Colonic mucosa (tissue), 4 donors: ENCODE data around the gene ZNF343. TPM values are rescaled to one million over a fixed set of nuclear protein-coding genes. Genes with fewer than 3 reads are reported as not detected.

ENCODE experiments used
- DNase-seq: peaks from one replicate; pipeline ENCODE4 v3.0.0-alpha.2; 2020
- H3K27ac ChIP-seq: fragments of 200-600 bp; one replicate; pipeline ENCODE4 v1.8.0; 2021
- H3K27me3 ChIP-seq: fragments of 200-600 bp; one replicate; pipeline ENCODE4 v1.8.0; 2021
- H3K36me3 ChIP-seq: fragments of 200-600 bp; one replicate; pipeline ENCODE4 v1.8.0; 2021
- H3K4me1 ChIP-seq: fragments of 200-600 bp; one replicate; pipeline ENCODE4 v1.8.0; 2021; ENCODE audit warnings: mild to moderate bottlenecking
- H3K4me3 ChIP-seq: fragments of 200-600 bp; one replicate; pipeline ENCODE4 v1.8.0; 2021
- H3K9ac ChIP-seq, 2 donors: one replicate each; pipeline ENCODE4 v1.7.0; 2013; ENCODE audit warnings: control low read depth in 2 of 2, low read depth in 2 of 2, low read length in 2 of 2
- H3K9me3 ChIP-seq: fragments of 200-600 bp; one replicate; pipeline ENCODE4 v1.8.0; 2021
- intact Hi-C: fragments of 100-400 bp; cut with DNase I; formaldehyde crosslinking; loops from one replicate; pipeline ENCODE4 v1.14.1; 2022
- total RNA-seq, 2 donors: library from RNA; stranded (reverse); fragmentation: NEBNext Ultra II Directional in 1 of 2; extraction: Animal tissue kit (Norgen Biotek cat#: 25700) in 1 of 2; gene quantifications; one replicate each; pipeline ENCODE4 v1.2.1, GENCODE V29; 2021
- TF ChIP-seq, protein P1 (sequence below): fragments of 200-600 bp; IDR thresholded peaks from one replicate; pipeline ENCODE4 v1.8.0; 2022; ENCODE audit warnings: antibody characterized with exemption, mild to moderate bottlenecking
- donor health status: healthy.
- donor health status: DM: no; HTN: no; CAD: no.
- donor health status: DM: no; HTN: no; CAD: no.

Gene ZNF343
- total RNA-seq, 2 donors from 2014 or later: 6.5 to 8.5 TPM

DNA sequence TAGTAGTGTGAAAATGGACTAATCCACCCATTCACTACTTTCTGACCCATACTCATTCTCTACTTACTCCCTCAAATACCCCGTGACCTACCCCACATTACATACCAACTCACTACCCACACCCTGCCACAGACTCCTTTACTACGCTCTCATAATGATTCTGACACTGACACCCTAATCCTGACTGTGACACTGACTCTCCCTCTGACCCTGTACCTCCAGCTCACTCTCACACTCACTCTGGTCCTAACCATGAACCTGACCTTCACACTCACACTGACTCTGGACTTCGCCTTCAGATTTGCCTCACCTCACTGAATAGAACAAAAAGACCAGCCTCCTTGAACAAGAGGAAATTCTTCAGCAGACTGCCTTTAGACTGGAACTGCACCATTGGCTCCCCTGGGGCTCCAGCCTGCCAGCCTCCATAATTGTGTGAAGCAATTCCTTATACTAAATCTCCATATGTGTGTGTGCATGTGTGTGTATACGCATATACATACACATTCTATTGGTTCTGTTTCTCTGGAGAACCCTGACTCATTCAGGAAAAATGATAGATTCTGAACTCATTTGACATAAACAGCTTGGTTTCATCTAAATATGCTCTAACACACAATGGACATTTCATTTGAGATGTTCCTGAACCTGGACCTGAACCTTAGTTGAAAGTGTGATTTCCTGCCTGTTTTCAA lies 10.5 kb upstream of the ZNF343 start:
- Histone ChIP-seq H3K4me1 (no peaks in the 10 kb centered on the region), H3K9ac (no peak overlapping the region), H3K27me3 (no peaks in the 10 kb centered on the region), H3K4me3 (no peak overlapping the region), H3K9me3 (no peaks in the 10 kb centered on the region), H3K27ac (no peak overlapping the region), H3K36me3 (no peaks in the 10 kb centered on the region)
- intact Hi-C loops: no loop called here
- TF ChIP-seq, protein P1, sequence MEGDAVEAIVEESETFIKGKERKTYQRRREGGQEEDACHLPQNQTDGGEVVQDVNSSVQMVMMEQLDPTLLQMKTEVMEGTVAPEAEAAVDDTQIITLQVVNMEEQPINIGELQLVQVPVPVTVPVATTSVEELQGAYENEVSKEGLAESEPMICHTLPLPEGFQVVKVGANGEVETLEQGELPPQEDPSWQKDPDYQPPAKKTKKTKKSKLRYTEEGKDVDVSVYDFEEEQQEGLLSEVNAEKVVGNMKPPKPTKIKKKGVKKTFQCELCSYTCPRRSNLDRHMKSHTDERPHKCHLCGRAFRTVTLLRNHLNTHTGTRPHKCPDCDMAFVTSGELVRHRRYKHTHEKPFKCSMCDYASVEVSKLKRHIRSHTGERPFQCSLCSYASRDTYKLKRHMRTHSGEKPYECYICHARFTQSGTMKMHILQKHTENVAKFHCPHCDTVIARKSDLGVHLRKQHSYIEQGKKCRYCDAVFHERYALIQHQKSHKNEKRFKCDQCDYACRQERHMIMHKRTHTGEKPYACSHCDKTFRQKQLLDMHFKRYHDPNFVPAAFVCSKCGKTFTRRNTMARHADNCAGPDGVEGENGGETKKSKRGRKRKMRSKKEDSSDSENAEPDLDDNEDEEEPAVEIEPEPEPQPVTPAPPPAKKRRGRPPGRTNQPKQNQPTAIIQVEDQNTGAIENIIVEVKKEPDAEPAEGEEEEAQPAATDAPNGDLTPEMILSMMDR: no peak
- DNase-seq: no peak

- no peaks in the 10 kb centered on the region for H3K4me1 ChIP-seq
- TF ChIP-seq, protein P1: no peak
- no peak overlapping the region for H3K27ac ChIP-seq
- DNase-seq: no peak
- H3K27me3 ChIP-seq: no peaks in the 10 kb centered on the region
- H3K4me3 ChIP-seq: no peak overlapping the region
- H3K36me3 ChIP-seq: no peaks in the 10 kb centered on the region
- intact Hi-C loops: no loop called here
- no peak overlapping the region for H3K9ac ChIP-seq
- H3K9me3 ChIP-seq: no peaks in the 10 kb centered on the region
These were observed 9.8 kb upstream of the ZNF343 start for GRCh38 chr20:2518558-2518957.

- no peaks in the 10 kb centered on the region for H3K36me3 ChIP-seq
- H3K9ac ChIP-seq: no peak overlapping the region
- H3K27me3 ChIP-seq: no peaks in the 10 kb centered on the region
- no peak for DNase-seq
- no peak overlapping the region for H3K4me3 ChIP-seq
- TF ChIP-seq, protein P1: no peak
- no peaks in the 10 kb centered on the region for H3K9me3 ChIP-seq
- no peaks in the 10 kb centered on the region for H3K4me1 ChIP-seq
- intact Hi-C loops: no loop called here
- H3K27ac ChIP-seq: no peak overlapping the region
These were observed 9.4 kb upstream of the ZNF343 start for GRCh38 chr20:2518096-2518495.

- Histone ChIP-seq H3K27me3 (no peaks in the 10 kb centered on the region), H3K36me3 (no peaks in the 10 kb centered on the region), H3K4me1 (no peaks in the 10 kb centered on the region), H3K4me3 (no peak overlapping the region), H3K27ac (no peak overlapping the region), H3K9ac (no peak overlapping the region), H3K9me3 (no peaks in the 10 kb centered on the region)
- intact Hi-C loops: no loop called here
- DNase-seq: no peak
- TF ChIP-seq, protein P1: no peak
These were observed 7.7 kb upstream of the ZNF343 start for GRCh38 chr20:2516399-2516798.

DNA sequence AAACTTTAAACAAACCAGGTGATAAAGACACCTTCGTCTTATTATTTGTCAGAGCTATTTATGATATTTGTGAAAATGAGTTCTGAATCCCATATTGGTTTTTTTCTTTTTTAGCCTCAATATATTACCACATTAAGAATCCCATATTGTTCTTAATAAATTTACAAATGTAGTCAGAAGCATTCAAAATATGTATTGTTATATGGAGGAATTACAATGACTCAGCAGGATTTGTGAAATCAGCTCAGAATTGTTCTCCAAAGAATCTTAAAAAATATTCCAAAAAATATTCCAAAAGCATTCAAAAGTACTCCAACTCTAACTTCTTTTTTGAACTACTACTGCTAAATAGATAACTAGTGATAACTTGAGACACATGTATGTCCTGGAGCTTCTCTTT lies 6.5 kb upstream of the ZNF343 start:
- Histone ChIP-seq H3K9ac (no peak overlapping the region), H3K36me3 (no peaks in the 10 kb centered on the region), H3K4me3 (no peak overlapping the region), H3K4me1 (no peaks in the 10 kb centered on the region), H3K27ac (no peak overlapping the region), H3K9me3 (no peaks in the 10 kb centered on the region), H3K27me3 (no peaks in the 10 kb centered on the region)
- intact Hi-C loops: no loop called here
- TF ChIP-seq, protein P1: no peak
- no peak for DNase-seq
